PC-3 (cell line): ENCODE data around the gene PRTN3. TPM values are rescaled to one million over a fixed set of nuclear protein-coding genes. Genes with fewer than 3 reads are reported as not detected.

Source experiments
- ATAC-seq: fragments of 200-7000 bp; cut with Tn5 transposase; 2 replicates; pipeline ENCODE4 v1.9.1; 2020; ENCODE audit warnings: mild to moderate bottlenecking, moderate library complexity
- BruUV-seq: library from RNA; stranded (reverse); fragments of 400-500 nt; replicated peaks from 2 replicates; lab custom pipeline; 2021; lab: Mats Ljungman, UMichigan
- CTCF ChIA-PET: fragments of 300-600 bp; sonication (Branson Sonifier 250); formaldehyde crosslinking; loops from one replicate; lab custom pipeline; 2022; ENCODE audit warnings: antibody characterized with exemption; lab: Charles Lee
- POLR2A ChIA-PET: fragments of 300-600 bp; sonication (Branson Sonifier 250); formaldehyde crosslinking; loops from one replicate; lab custom pipeline; 2022; ENCODE audit warnings: antibody characterized with exemption; ENCODE audit not compliant: unreplicated experiment; lab: Charles Lee
- DNase-seq: peaks from one replicate; pipeline ENCODE4 v3.0.0-alpha.2; 2015
- H2AFZ ChIP-seq: fragments of 300-600 bp; sonication (generic); 2 replicates; pipeline ENCODE4 v1.6.0; 2016; ENCODE audit warnings: antibody characterized with exemption, low read length
- H3F3A ChIP-seq: fragments of 300-600 bp; sonication (generic); one replicate; pipeline ENCODE4 v1.6.0; 2017; ENCODE audit warnings: antibody characterized with exemption, low read length, control low read depth, mild to moderate bottlenecking; ENCODE audit not compliant: unreplicated experiment
- H3K27ac ChIP-seq: fragments of 300-600 bp; sonication (generic); 2 replicates; pipeline ENCODE4 v1.5.1; 2016; ENCODE audit warnings: mild to moderate bottlenecking, low read length
- H3K27me3 ChIP-seq: fragments of 300-600 bp; sonication (generic); 2 replicates; pipeline ENCODE4 v1.6.1; 2016; ENCODE audit warnings: low read length, mixed read lengths
- H3K36me3 ChIP-seq: fragments of 300-600 bp; sonication (generic); 2 replicates; pipeline ENCODE4 v1.6.1; 2016; ENCODE audit warnings: low read depth, mixed run types, low read length, mixed read lengths
- H3K4me1 ChIP-seq: fragments of 300-600 bp; sonication (generic); 2 replicates; pipeline ENCODE4 v1.5.1; 2016; ENCODE audit warnings: low read length; ENCODE audit not compliant: insufficient read depth
- H3K4me2 ChIP-seq: fragments of 300-600 bp; sonication (generic); 2 replicates; pipeline ENCODE4 v1.6.0; 2016; ENCODE audit warnings: low read length
- H3K4me3 ChIP-seq: fragments of 300-600 bp; sonication (generic); 2 replicates; pipeline ENCODE4 v1.5.1; 2016; ENCODE audit warnings: mild to moderate bottlenecking, low read length, mixed read lengths
- H3K79me2 ChIP-seq: fragments of 300-600 bp; sonication (generic); 2 replicates; pipeline ENCODE4 v1.6.1; 2017; ENCODE audit warnings: low read length, mixed read lengths
- H3K9ac ChIP-seq: fragments of 300-600 bp; sonication (generic); 2 replicates; pipeline ENCODE4 v1.6.0; 2016; ENCODE audit warnings: mild to moderate bottlenecking, low read length
- H3K9me2 ChIP-seq: fragments of 300-600 bp; sonication (generic); replicated peaks from 2 replicates; pipeline ENCODE4 v1.6.1; 2016; ENCODE audit warnings: mixed run types, low read length, mixed read lengths
- H3K9me3 ChIP-seq: fragments of 300-600 bp; sonication (generic); 2 replicates; pipeline ENCODE4 v1.6.1; 2016; ENCODE audit warnings: low read length, mixed read lengths
- H4K20me1 ChIP-seq: fragments of 300-600 bp; sonication (generic); 2 replicates; pipeline ENCODE4 v1.6.1; 2016; ENCODE audit warnings: low read length, mixed read lengths
- EZH2 ChIP-seq: fragments of 300-600 bp; sonication (generic); IDR thresholded peaks from one replicate; pipeline ENCODE4 v1.6.1; 2017; ENCODE audit warnings: antibody characterized with exemption, mild to moderate bottlenecking, low read length; ENCODE audit not compliant: unreplicated experiment
- EZH2phosphoT487 ChIP-seq: fragments of 300-600 bp; sonication (generic); IDR thresholded peaks from 2 replicates; pipeline ENCODE4 v1.6.1; 2018; ENCODE audit warnings: mild to moderate bottlenecking, antibody characterized with exemption, low read length, borderline replicate concordance
- intact Hi-C: fragments of 100-400 bp; cut with micrococcal nuclease; formaldehyde crosslinking; loops from 2 replicates; pipeline ENCODE4 v1.9.0; 2023
- total RNA-seq: library from RNA; depleted of rRNA; stranded (reverse); fragments of >200 nt; gene quantifications from 2 replicates; pipeline ENCODE4 v1.2.3, GENCODE V29; 2014
- TF ChIP-seq, protein P1 (sequence below): fragments of 300-600 bp; sonication (generic); conservative IDR thresholded peaks from 2 replicates; pipeline ENCODE4 v1.5.1; 2017; ENCODE audit warnings: antibody characterized with exemption, low read depth, mild to moderate bottlenecking, low read length

The PRTN3 gene
- total RNA-seq, 1 experiment from 2014 or later, result 0.29 TPM

DNA sequence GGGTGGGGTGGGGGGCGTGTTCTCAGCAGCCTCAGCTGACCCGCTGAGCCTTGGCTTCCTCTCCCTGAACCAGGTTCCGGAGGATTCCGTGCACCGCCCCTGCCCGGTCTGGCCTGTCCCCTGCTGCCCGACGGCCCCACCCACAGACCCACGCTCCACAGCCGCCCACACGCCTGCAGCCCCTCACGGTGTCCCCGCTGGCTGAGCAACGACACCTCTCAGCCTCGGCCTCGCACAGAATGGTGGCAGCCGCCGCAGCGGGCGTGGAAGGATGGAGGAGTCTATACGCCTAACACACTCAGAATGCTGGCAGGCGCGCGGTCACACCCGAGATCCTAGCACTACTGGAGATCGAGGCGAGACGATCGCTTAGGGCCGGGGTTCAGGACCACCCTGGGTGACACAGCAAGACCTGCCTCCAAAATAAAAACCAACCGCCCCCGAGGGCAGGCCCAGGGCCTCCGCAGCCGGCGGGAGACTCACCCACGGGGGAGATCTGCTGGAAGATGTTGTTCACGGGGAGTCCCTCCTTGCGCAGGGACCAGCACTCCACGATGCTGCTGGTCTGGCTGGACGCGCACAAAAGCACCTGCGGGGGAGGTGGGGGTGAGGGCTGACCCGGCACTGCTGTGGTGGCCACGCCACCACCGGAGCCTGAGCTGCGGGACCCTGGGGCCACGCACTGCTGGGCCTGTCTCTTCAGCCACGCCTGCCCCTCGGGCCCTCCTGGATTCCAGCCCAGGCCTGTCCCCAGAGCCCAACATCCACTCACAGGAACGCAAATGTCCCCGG lies 43.8 kb downstream of the PRTN3 start:
- no peak overlapping the region for H3K9ac ChIP-seq
- POLR2A ChIA-PET, result no interaction called here
- no peaks in the 10 kb centered on the region for H3K79me2 ChIP-seq
- DNase-seq (no peak), ATAC-seq (no peak)
- TF ChIP-seq, protein P1, sequence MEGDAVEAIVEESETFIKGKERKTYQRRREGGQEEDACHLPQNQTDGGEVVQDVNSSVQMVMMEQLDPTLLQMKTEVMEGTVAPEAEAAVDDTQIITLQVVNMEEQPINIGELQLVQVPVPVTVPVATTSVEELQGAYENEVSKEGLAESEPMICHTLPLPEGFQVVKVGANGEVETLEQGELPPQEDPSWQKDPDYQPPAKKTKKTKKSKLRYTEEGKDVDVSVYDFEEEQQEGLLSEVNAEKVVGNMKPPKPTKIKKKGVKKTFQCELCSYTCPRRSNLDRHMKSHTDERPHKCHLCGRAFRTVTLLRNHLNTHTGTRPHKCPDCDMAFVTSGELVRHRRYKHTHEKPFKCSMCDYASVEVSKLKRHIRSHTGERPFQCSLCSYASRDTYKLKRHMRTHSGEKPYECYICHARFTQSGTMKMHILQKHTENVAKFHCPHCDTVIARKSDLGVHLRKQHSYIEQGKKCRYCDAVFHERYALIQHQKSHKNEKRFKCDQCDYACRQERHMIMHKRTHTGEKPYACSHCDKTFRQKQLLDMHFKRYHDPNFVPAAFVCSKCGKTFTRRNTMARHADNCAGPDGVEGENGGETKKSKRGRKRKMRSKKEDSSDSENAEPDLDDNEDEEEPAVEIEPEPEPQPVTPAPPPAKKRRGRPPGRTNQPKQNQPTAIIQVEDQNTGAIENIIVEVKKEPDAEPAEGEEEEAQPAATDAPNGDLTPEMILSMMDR, result no peak
- TF ChIP-seq EZH2 (no peak), EZH2phosphoT487 (no peak)
- peaks cover 5% of the 10 kb centered on the region; the same call in 1 of the 2 replicates for H3K36me3 ChIP-seq
- intact Hi-C loops, result no loop called here
- H3K27ac ChIP-seq, result no peak overlapping the region
- peaks cover 9% of the 10 kb centered on the region; the same call in 1 of the 2 replicates for H3K4me1 ChIP-seq
- no peak overlapping the region for H3K4me2 ChIP-seq
- no peaks in the 10 kb centered on the region for H3F3A ChIP-seq
- no peak overlapping the region for H2AFZ ChIP-seq
- H4K20me1 ChIP-seq, result no peaks in the 10 kb centered on the region
- no peaks in the 10 kb centered on the region for H3K9me2 ChIP-seq
- BruUV-seq, result no TSS peak
- no peaks in the 10 kb centered on the region for H3K27me3 ChIP-seq
- H3K4me3 ChIP-seq, result no peak overlapping the region
- H3K9me3 ChIP-seq, result no peaks in the 10 kb centered on the region
- CTCF ChIA-PET, result no interaction called here

DNA sequence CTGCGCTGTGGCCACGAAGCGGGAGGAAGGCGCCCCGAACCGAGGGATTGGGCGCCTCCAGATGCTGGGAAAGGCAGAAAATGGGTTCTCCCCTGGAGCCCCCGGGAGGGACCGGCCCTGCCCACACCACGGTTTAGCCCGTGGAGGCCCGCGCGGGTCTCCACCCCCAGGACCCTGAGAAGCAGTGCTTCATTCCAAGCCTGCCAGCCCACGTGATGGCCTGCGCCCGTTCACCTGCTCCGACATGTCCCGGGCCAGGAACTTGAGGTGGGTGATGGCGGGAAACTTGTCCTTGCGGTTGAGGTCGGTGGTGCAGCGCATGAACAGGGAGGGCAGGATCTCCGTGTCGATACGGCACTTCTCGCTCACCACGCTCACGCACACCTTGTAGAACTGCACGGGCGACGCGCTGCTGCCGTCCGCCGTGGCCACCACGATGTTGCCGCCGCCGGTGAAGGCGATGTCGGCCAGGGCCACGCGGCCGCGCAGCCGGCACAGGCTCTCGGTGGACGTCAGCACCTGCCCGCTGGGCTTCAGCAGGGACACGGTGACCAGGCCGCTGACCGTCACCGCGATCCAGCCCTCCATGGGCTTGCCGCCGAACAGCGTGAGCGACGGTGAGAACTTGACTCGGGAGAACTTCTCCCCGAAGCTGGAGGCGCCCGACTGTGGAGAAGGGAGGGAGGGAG lies 44.9 kb downstream of the PRTN3 start:
- H3K27ac ChIP-seq, result no peak overlapping the region
- H3F3A ChIP-seq, result no peaks in the 10 kb centered on the region
- H3K9me3 ChIP-seq, result no peaks in the 10 kb centered on the region
- H3K9ac ChIP-seq, result no peak overlapping the region
- no peaks in the 10 kb centered on the region for H3K79me2 ChIP-seq
- peaks cover 5% of the 10 kb centered on the region; the same call in 1 of the 2 replicates for H3K36me3 ChIP-seq
- H3K4me2 ChIP-seq, result no peak overlapping the region
- no TSS peak for BruUV-seq
- no peak overlapping the region for H2AFZ ChIP-seq
- no peak for ATAC-seq
- no peaks in the 10 kb centered on the region for H3K9me2 ChIP-seq
- H3K27me3 ChIP-seq, result no peaks in the 10 kb centered on the region
- ChIA-PET CTCF (no interaction called here), POLR2A (no interaction called here)
- no peaks in the 10 kb centered on the region for H4K20me1 ChIP-seq
- TF ChIP-seq, protein P1, result no peak
- TF ChIP-seq EZH2phosphoT487, result no peak
- TF ChIP-seq EZH2, result no peak
- no peak for DNase-seq
- H3K4me1 ChIP-seq, result peaks cover 9% of the 10 kb centered on the region; the same call in 1 of the 2 replicates
- intact Hi-C loops, result no loop called here
- H3K4me3 ChIP-seq, result no peak overlapping the region
